Neuronal stem cell (in vitro differentiated cells): Measurements from ENCODE around the gene JCAD.

Experiments
- DNase-seq: peaks from one replicate; pipeline ENCODE4 v3.0.0-alpha.2; 2013; ENCODE audit warnings: low spot score
- H2AFZ ChIP-seq: one replicate; pipeline ENCODE4 v1.6.1; 2013; ENCODE audit warnings: mild to moderate bottlenecking, low read length, inconsistent platforms
- H2AK5ac ChIP-seq: 2 replicates; pipeline ENCODE4 v1.6.1; 2013; ENCODE audit warnings: low read depth, mild to moderate bottlenecking, inconsistent platforms, low read length, moderate library complexity, mixed read lengths
- H2BK120ac ChIP-seq: 2 replicates; pipeline ENCODE4 v1.6.1; 2013; ENCODE audit warnings: low read depth, mild to moderate bottlenecking, inconsistent platforms, low read length, moderate library complexity, mixed read lengths
- H2BK12ac ChIP-seq: one replicate; pipeline ENCODE4 v1.6.1; 2013; ENCODE audit warnings: low read length, inconsistent platforms
- H2BK15ac ChIP-seq: 2 replicates; pipeline ENCODE4 v1.6.1; 2013; ENCODE audit warnings: mild to moderate bottlenecking, low read length, inconsistent platforms, mixed read lengths
- H2BK5ac ChIP-seq: one replicate; pipeline ENCODE4 v1.6.1; 2013; ENCODE audit warnings: inconsistent platforms, mild to moderate bottlenecking, low read length, moderate library complexity
- H3K14ac ChIP-seq: one replicate; pipeline ENCODE4 v1.6.1; 2013; ENCODE audit warnings: low read length, inconsistent platforms
- H3K18ac ChIP-seq: 2 replicates; pipeline ENCODE4 v1.6.1; 2013; ENCODE audit warnings: low read length, inconsistent platforms
- H3K23ac ChIP-seq: 2 replicates; pipeline ENCODE4 v1.6.1; 2013; ENCODE audit warnings: low read depth, mild to moderate bottlenecking, mixed read lengths, low read length, inconsistent platforms; ENCODE audit not compliant: poor library complexity
- H3K27ac ChIP-seq: replicated peaks from 3 replicates; pipeline ENCODE4 v1.5.1; 2013; ENCODE audit warnings: low read length, inconsistent platforms
- H3K27me3 ChIP-seq, 3 experiments: 2 replicates each; pipeline ENCODE4 v1.6.1; 2013; ENCODE audit warnings: low read length in 3 of 3, mild to moderate bottlenecking in 2 of 3, inconsistent platforms in 1 of 3, low read depth in 1 of 3, mixed read lengths in 1 of 3, moderate library complexity in 1 of 3; ENCODE audit not compliant: control insufficient read depth in 3 of 3, insufficient read depth in 3 of 3
- H3K36me3 ChIP-seq, 2 donors: replicated peaks in 1 of 2; 2 replicates each; pipeline ENCODE4 v1.6.1; 2013; ENCODE audit warnings: low read length in 2 of 2; ENCODE audit not compliant: control insufficient read depth in 2 of 2, insufficient read depth in 2 of 2
- H3K4ac ChIP-seq: 2 replicates; pipeline ENCODE4 v1.6.1; 2013; ENCODE audit warnings: inconsistent platforms, mild to moderate bottlenecking, low read length, moderate library complexity
- H3K4me1 ChIP-seq, 2 donors: 1 replicate in 1 of 2; 2 replicates in 1 of 2; pipeline ENCODE4 v1.6.1; 2013; ENCODE audit warnings: low read length in 2 of 2, low read depth in 1 of 2; ENCODE audit not compliant: control insufficient read depth in 2 of 2, insufficient read depth in 1 of 2
- H3K4me2 ChIP-seq: one replicate; pipeline ENCODE4 v1.6.1; 2013; ENCODE audit warnings: mild to moderate bottlenecking, low read length, inconsistent platforms; ENCODE audit not compliant: insufficient read depth, poor library complexity, severe bottlenecking
- H3K4me3 ChIP-seq, 2 donors: 2 replicates each; pipeline ENCODE4 v1.5.1; 2013; ENCODE audit warnings: low read length in 2 of 2, mild to moderate bottlenecking in 2 of 2, inconsistent platforms in 1 of 2, moderate library complexity in 1 of 2
- H3K79me1 ChIP-seq: one replicate; pipeline ENCODE4 v1.6.1; 2013; ENCODE audit warnings: low read depth, mild to moderate bottlenecking, inconsistent platforms, low read length, moderate library complexity
- H3K9ac ChIP-seq: one replicate; pipeline ENCODE4 v1.6.1; 2013; ENCODE audit warnings: mild to moderate bottlenecking, low read depth, low read length, inconsistent platforms; ENCODE audit not compliant: poor library complexity
- H3K9me3 ChIP-seq, 2 donors: replicated peaks in 1 of 2; 2 replicates each; pipeline versions ENCODE3 to v1.6.1; 2013; ENCODE audit warnings: low read length in 2 of 2, mild to moderate bottlenecking in 2 of 2, inconsistent platforms in 1 of 2, low read depth in 1 of 2, mixed read lengths in 1 of 2, moderate library complexity in 1 of 2; ENCODE audit not compliant: control insufficient read depth in 2 of 2, insufficient read depth in 1 of 2
- H4K8ac ChIP-seq: one replicate; pipeline ENCODE4 v1.6.1; 2013; ENCODE audit warnings: low read depth, mild to moderate bottlenecking, inconsistent platforms, low read length, moderate library complexity
- H4K91ac ChIP-seq: one replicate; pipeline ENCODE4 v1.6.1; 2013; ENCODE audit warnings: low read length, low read depth, mild to moderate bottlenecking, inconsistent platforms; ENCODE audit not compliant: poor library complexity
- WGBS, 2 donors: extraction: QIAGEN DNeasy Blood & Tissue Kit; methylation state at CpG; one replicate each; pipeline ENCODE4 v1.1.7; 2013; ENCODE audit warnings: missing lambda C conversion rate in 2 of 2, mixed read lengths in 1 of 2; ENCODE audit not compliant: insufficient read length in 2 of 2, insufficient replicate concordance in 1 of 2; ENCODE audit errors: extremely low coverage in 2 of 2; 5-methylcytosine and 5-hydroxymethylcytosine counted together

Gene JCAD

DNA sequence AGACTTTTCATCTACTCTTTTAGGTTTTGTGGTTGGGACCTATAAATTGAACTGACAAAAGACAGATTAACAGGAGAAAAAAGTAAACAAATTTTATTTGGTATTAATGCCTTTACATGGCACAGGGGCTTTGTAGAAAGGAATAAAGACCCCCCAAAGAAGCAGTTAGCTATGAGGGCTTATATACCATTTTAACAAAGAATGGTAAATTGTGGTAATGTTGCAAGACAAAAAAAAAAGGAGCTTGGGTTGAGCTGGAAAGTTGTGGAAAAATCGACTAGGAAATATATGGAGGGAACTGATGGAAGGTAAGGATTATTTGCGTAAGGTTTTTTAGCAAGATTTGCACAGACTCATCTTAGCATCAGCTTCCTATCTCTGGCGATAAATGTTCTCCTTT, 84.6 kb downstream of the JCAD start:
- no peak overlapping the region for H3K27ac ChIP-seq
- H3K4ac ChIP-seq, result no peak overlapping the region

DNA sequence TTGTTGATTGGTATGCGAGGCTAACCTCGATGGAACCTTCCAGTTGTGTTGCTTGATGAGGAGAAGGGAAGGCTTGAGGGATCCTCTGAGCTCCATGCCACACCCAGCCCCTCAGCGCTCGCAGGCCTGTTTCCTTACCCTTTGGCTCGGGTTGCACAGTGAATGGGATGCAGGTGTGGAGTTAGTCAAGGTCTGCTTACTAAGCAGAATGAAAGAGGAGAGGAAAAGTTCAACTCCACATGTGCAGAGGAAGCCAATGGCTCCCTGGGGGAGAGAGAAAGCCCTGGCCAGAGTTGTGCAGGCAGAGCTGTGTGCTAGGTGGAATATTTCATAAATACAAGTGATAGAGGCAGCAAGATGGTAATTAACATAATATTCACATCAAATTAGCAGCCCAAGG, 85.5 kb downstream of the JCAD start:
- H3K27ac ChIP-seq, result no peak overlapping the region
- H2AFZ ChIP-seq, result no peak overlapping the region
- H2BK12ac ChIP-seq, result no peak overlapping the region
- H2AK5ac ChIP-seq, result no peak overlapping the region
- no peak overlapping the region for H3K4ac ChIP-seq
- WGBS, 2 donors, result no CpG with 5 or more reads among the region's 5 CpGs
- H3K4me3 ChIP-seq, result no peak overlapping the region
- no peak overlapping the region for H4K8ac ChIP-seq
- no peaks in the 10 kb centered on the region for H3K4me1 ChIP-seq
- no peak overlapping the region for H2BK15ac ChIP-seq
- no peak overlapping the region for H3K4me2 ChIP-seq
- no peaks in the 10 kb centered on the region for H3K9me3 ChIP-seq
- no peaks in the 10 kb centered on the region for H3K36me3 ChIP-seq
- H3K27me3 ChIP-seq, result no peaks in the 10 kb centered on the region
- no peak overlapping the region for H3K9ac ChIP-seq
- H3K23ac ChIP-seq, result no peak overlapping the region
- no peak overlapping the region for H4K91ac ChIP-seq
- H3K18ac ChIP-seq, result no peak overlapping the region
- no peaks in the 10 kb centered on the region for H3K79me1 ChIP-seq
- no peak overlapping the region for H2BK5ac ChIP-seq
- no peak overlapping the region for H3K14ac ChIP-seq
- no peak for DNase-seq
- H2BK120ac ChIP-seq, result no peak overlapping the region

More for the DNA sequence above, 84.6 kb downstream of the JCAD start:
- Histone ChIP-seq H3K36me3 (no peaks in the 10 kb centered on the region), H4K91ac (no peak overlapping the region), H3K9me3 (no peaks in the 10 kb centered on the region), H3K4me2 (no peak overlapping the region), H3K9ac (no peak overlapping the region), H3K23ac (no peak overlapping the region), H2BK15ac (no peak overlapping the region), H2BK12ac (no peak overlapping the region), H3K4me1 (no peaks in the 10 kb centered on the region), H3K14ac (no peak overlapping the region), H3K79me1 (no peaks in the 10 kb centered on the region), H2AK5ac (no peak overlapping the region), H2AFZ (no peak overlapping the region), H2BK5ac (no peak overlapping the region), H3K18ac (no peak overlapping the region), H4K8ac (no peak overlapping the region), H2BK120ac (no peak overlapping the region), H3K27me3 (no peaks in the 10 kb centered on the region), H3K4me3 (no peak overlapping the region)
- DNase-seq, result no peak
- 100% methylated on average over 2 of the region's 3 CpGs; no CpG with 5 or more reads in 1 of the 2 donors for WGBS, 2 donors

DNA sequence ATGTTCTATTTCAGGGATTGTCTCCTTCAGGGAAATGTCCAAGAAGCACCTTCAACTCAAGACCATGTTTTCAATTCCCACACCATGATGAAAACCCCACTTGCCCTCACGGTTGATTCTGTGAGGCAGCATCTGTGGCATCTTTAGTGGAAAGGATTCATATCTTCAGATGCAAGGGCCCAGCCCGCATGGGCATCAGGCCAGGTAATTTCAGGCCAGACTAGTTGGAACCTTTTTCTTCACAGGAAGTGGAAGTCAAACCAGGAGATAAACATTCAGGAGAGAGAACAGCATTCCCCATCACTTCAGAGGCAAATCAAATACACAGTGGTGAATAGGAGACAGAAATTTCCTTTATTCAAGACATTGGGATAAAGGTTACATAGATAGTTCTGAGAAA, 88.8 kb downstream of the JCAD start:
- no CpG with 5 or more reads among the region's 2 CpGs for WGBS, 2 donors
- Histone ChIP-seq H3K9me3 (no peaks in the 10 kb centered on the region), H3K27me3 (no peaks in the 10 kb centered on the region), H3K4me2 (no peak overlapping the region), H3K79me1 (no peaks in the 10 kb centered on the region), H3K23ac (no peak overlapping the region), H2BK12ac (no peak overlapping the region), H4K91ac (no peak overlapping the region), H3K27ac (no peak overlapping the region), H3K14ac (no peak overlapping the region), H2AK5ac (no peak overlapping the region), H3K4me3 (no peak overlapping the region), H3K9ac (no peak overlapping the region), H3K18ac (no peak overlapping the region), H3K4me1 (no peaks in the 10 kb centered on the region), H3K4ac (no peak overlapping the region), H2BK120ac (no peak overlapping the region), H2AFZ (no peak overlapping the region), H2BK15ac (no peak overlapping the region), H3K36me3 (no peaks in the 10 kb centered on the region), H4K8ac (no peak overlapping the region), H2BK5ac (no peak overlapping the region)
- no peak for DNase-seq

DNA sequence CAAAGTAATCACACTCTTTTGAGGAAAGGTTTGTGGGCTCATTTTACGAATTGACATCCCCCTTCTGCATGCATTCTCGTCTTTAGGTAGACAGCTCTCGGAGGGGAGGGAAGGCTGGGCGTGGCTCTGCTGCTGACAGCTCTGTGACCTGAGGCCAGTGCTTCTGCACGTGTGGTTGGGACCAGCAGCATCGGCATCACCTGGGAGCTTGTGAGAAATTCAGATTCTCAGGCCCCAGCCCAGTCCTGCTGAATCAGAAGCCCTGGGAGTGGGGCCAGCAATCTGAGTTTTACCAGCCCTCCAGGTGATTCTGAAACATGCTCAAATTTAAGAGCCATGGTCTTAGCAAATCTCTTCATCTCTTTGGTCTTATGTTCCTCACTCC, 89.4 kb downstream of the JCAD start:
- H3K9ac ChIP-seq, result no peak overlapping the region
- H3K4me3 ChIP-seq, result no peak overlapping the region
- H2AK5ac ChIP-seq, result no peak overlapping the region
- DNase-seq, result no peak
- no peak overlapping the region for H3K27ac ChIP-seq
- WGBS, 2 donors, result no CpG with 5 or more reads among the region's 6 CpGs
- H3K27me3 ChIP-seq, result no peaks in the 10 kb centered on the region
- no peak overlapping the region for H2AFZ ChIP-seq
- no peak overlapping the region for H2BK120ac ChIP-seq
- H3K9me3 ChIP-seq, result no peaks in the 10 kb centered on the region
- H4K91ac ChIP-seq, result no peak overlapping the region
- no peak overlapping the region for H3K14ac ChIP-seq
- no peak overlapping the region for H3K4me2 ChIP-seq
- no peaks in the 10 kb centered on the region for H3K4me1 ChIP-seq
- H3K18ac ChIP-seq, result no peak overlapping the region
- H3K4ac ChIP-seq, result no peak overlapping the region
- H4K8ac ChIP-seq, result no peak overlapping the region
- H3K36me3 ChIP-seq, result no peaks in the 10 kb centered on the region
- H2BK12ac ChIP-seq, result no peak overlapping the region
- H3K23ac ChIP-seq, result no peak overlapping the region
- H2BK5ac ChIP-seq, result no peak overlapping the region
- no peak overlapping the region for H2BK15ac ChIP-seq
- no peaks in the 10 kb centered on the region for H3K79me1 ChIP-seq
